ENCODE measurements around the gene BBS1. TPM values are rescaled to one million over a fixed set of nuclear protein-coding genes. Genes with fewer than 3 reads are reported as not detected.

Gene BBS1
- total RNA-seq, 1 experiment from 2014 or later, result 47.1 TPM

- no TSS peak for BruUV-seq (replicated peaks)
- TF ChIP-seq CTCF (IDR thresholded peaks at IDR 0.05; ENCODE audit: insufficient read depth in 1 of 2, low read depth in 1 of 2, low read length in 1 of 2, severe bottlenecking in 1 of 2, unreplicated experiment in 1 of 2), result no peak
- CTCF ChIA-PET, result interaction anchor here (1.1 to 1.2 kb wide), 2 partner anchors 11 to 24 kb away, joined by 3 to 5 read pairs; partner anchors contain the start of genes CCDC87 and CCS
- H3K27ac Mint-ChIP-seq (ENCODE audit: unreplicated experiment), result no peak within 1 kb of the TSS
- no peaks in the 10 kb centered on the region for H3K36me3 ChIP-seq (ENCODE audit: control insufficient read depth, insufficient read depth, low read length)
- intact Hi-C loops (cut with micrococcal nuclease; ENCODE audit: unreplicated experiment), result no loop called here
- H3K4me1 Mint-ChIP-seq (ENCODE audit: low read depth, unreplicated experiment), result no peaks in the 10 kb centered on the region
- H3K27me3 ChIP-seq (replicated peaks; ENCODE audit: control insufficient read depth, insufficient read depth, low read length), result no peaks in the 10 kb centered on the region
- no peak within 1 kb of the TSS for H3K4me3 ChIP-seq (ENCODE audit: low read depth, low read length)
- POLR2A ChIA-PET, result interaction anchor here (0.5 kb wide), 1 partner anchor 307 kb away, joined by 8 read pairs; no protein-coding TSS in a partner anchor
- DNase-seq, result no peak
- no peaks in the 10 kb centered on the region for H3K36me3 Mint-ChIP-seq (ENCODE audit: insufficient read depth, unreplicated experiment)
- no peak within 1 kb of the TSS for H3K4me3 Mint-ChIP-seq (ENCODE audit: unreplicated experiment)
- no peaks in the 10 kb centered on the region for H3K9me3 ChIP-seq
- H3K4me1 ChIP-seq, result no peaks in the 10 kb centered on the region
- no peaks in the 10 kb centered on the region for H3K27me3 Mint-ChIP-seq (ENCODE audit: insufficient read depth, unreplicated experiment)
- no peaks in the 10 kb centered on the region for H3K9me3 Mint-ChIP-seq (ENCODE audit: unreplicated experiment)
Measured at GRCh38 chr11:66568124-66568916, 57.9 kb downstream of the BBS1 start, which contains the start of gene CTSF. TSS of gene CTSF (minus strand) at chr11:66568606. CDS start at chr11:66568486, 120 bp downstream.

GRCh38 chr11:66569076-66569475, 58.6 kb downstream of the BBS1 start:
- Mint-ChIP-seq H3K4me3 (ENCODE audit: unreplicated experiment) (no peak overlapping the region), H3K36me3 (ENCODE audit: insufficient read depth, unreplicated experiment) (no peaks in the 10 kb centered on the region), H3K4me1 (ENCODE audit: low read depth, unreplicated experiment) (peaks cover 4% of the 10 kb centered on the region), H3K27ac (ENCODE audit: unreplicated experiment) (no peak overlapping the region), H3K27me3 (ENCODE audit: insufficient read depth, unreplicated experiment) (no peaks in the 10 kb centered on the region), H3K9me3 (ENCODE audit: unreplicated experiment) (peaks cover 6% of the 10 kb centered on the region)
- Histone ChIP-seq H3K27me3 (replicated peaks; ENCODE audit: control insufficient read depth, insufficient read depth, low read length) (no peaks in the 10 kb centered on the region), H3K36me3 (ENCODE audit: control insufficient read depth, insufficient read depth, low read length) (no peaks in the 10 kb centered on the region), H3K4me1 (no peaks in the 10 kb centered on the region), H3K4me3 (ENCODE audit: low read depth, low read length) (no peak overlapping the region), H3K9me3 (no peaks in the 10 kb centered on the region)
- no TSS peak for BruUV-seq (replicated peaks)
- DNase-seq, result no peak
- ChIA-PET CTCF (interaction anchor here (1.1 to 1.2 kb wide), 2 partner anchors 10 to 23 kb away, joined by 3 to 5 read pairs; partner anchors contain the start of genes CCDC87 and CCS), POLR2A (interaction anchor here (1.6 kb wide), 1 partner anchor 47 kb away, joined by 6 read pairs; the partner anchor contains the start of gene RBM14)
- TF ChIP-seq CTCF (IDR thresholded peaks at IDR 0.05; ENCODE audit: insufficient read depth in 1 of 2, low read depth in 1 of 2, low read length in 1 of 2, severe bottlenecking in 1 of 2, unreplicated experiment in 1 of 2), result no peak
- intact Hi-C loops (cut with micrococcal nuclease; ENCODE audit: unreplicated experiment), result no loop called here

- Histone ChIP-seq H3K4me3 (ENCODE audit: low read depth, low read length) (no peak overlapping the region), H3K36me3 (ENCODE audit: control insufficient read depth, insufficient read depth, low read length) (no peaks in the 10 kb centered on the region), H3K9me3 (no peaks in the 10 kb centered on the region), H3K27me3 (replicated peaks; ENCODE audit: control insufficient read depth, insufficient read depth, low read length) (no peaks in the 10 kb centered on the region), H3K4me1 (no peaks in the 10 kb centered on the region)
- no peak for DNase-seq
- Mint-ChIP-seq H3K4me1 (ENCODE audit: low read depth, unreplicated experiment) (peaks cover 16% of the 10 kb centered on the region), H3K36me3 (ENCODE audit: insufficient read depth, unreplicated experiment) (no peaks in the 10 kb centered on the region), H3K9me3 (ENCODE audit: unreplicated experiment) (peaks cover 11% of the 10 kb centered on the region), H3K4me3 (ENCODE audit: unreplicated experiment) (no peak overlapping the region), H3K27ac (ENCODE audit: unreplicated experiment) (no peak overlapping the region), H3K27me3 (ENCODE audit: insufficient read depth, unreplicated experiment) (peaks cover 4% of the 10 kb centered on the region)
- CTCF ChIA-PET, result interaction anchor here (1.0 to 1.2 kb wide), 2 partner anchors 22 to 131 kb away, joined by 4 to 5 read pairs; partner anchors contain the start of genes CCDC87, CCS and MRPL11
- intact Hi-C loops (cut with micrococcal nuclease; ENCODE audit: unreplicated experiment), result no loop called here
- no TSS peak for BruUV-seq (replicated peaks)
- no peak for TF ChIP-seq CTCF (IDR thresholded peaks at IDR 0.05; ENCODE audit: insufficient read depth in 1 of 2, low read depth in 1 of 2, low read length in 1 of 2, severe bottlenecking in 1 of 2, unreplicated experiment in 1 of 2)
- POLR2A ChIA-PET, result interaction anchor here (1.6 kb wide), 1 partner anchor 46 kb away, joined by 6 read pairs; the partner anchor contains the start of gene RBM14
Measured at GRCh38 chr11:66570079-66570849, 59.8 kb downstream of the BBS1 start.

Data from Caco-2 (cell line).